LNCAP (cell line): Measurements from ENCODE around the gene RMDN2.

Experiments used
- TF ChIP-seq, protein P1 (sequence below): fragments of 450-650 bp; IDR thresholded peaks from 2 replicates; pipeline ENCODE4 v1.5.1; 2017; ENCODE audit warnings: mild to moderate bottlenecking

The RMDN2 gene

DNA sequence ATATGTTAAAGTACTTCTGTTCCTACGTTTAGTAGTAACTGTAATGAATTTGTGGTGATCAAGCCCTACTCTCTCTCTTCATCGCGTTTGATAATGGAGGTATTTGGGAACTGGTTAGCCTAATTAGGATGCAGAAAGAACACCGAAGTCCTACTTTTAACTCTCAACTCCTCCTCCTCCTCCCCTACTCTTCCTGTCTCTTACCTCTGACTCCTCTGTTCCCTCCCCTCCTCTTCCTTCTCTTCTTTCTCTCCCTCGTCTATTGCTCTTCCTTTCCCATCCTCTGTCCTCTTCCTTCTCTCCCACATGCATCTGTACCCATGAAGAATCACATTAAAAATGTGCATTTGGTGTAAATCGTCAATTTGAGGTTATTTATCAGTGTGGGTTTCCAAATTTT lies 57.8 kb downstream of the RMDN2 start:
- TF ChIP-seq, protein P1, sequence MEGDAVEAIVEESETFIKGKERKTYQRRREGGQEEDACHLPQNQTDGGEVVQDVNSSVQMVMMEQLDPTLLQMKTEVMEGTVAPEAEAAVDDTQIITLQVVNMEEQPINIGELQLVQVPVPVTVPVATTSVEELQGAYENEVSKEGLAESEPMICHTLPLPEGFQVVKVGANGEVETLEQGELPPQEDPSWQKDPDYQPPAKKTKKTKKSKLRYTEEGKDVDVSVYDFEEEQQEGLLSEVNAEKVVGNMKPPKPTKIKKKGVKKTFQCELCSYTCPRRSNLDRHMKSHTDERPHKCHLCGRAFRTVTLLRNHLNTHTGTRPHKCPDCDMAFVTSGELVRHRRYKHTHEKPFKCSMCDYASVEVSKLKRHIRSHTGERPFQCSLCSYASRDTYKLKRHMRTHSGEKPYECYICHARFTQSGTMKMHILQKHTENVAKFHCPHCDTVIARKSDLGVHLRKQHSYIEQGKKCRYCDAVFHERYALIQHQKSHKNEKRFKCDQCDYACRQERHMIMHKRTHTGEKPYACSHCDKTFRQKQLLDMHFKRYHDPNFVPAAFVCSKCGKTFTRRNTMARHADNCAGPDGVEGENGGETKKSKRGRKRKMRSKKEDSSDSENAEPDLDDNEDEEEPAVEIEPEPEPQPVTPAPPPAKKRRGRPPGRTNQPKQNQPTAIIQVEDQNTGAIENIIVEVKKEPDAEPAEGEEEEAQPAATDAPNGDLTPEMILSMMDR, result no peak

DNA sequence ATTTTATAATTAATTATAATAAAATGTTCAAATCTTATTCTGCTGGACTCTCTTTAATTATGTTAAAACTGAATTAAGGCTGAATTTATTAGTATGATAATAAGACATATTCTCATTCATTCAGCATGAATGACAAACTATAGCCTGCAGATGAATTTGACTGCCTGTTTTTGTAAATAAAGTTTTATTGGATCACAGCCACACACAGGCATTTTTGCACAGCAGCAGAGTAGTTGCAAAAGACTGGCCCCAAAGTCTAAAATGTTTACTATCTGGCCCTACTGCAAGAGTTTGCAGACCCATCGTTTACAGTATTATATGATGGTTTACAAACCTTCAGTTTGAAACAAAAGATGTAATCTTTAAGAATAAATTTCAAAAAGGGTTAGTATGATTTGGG lies 58.6 kb downstream of the RMDN2 start:
- TF ChIP-seq, protein P1, result no peak

DNA sequence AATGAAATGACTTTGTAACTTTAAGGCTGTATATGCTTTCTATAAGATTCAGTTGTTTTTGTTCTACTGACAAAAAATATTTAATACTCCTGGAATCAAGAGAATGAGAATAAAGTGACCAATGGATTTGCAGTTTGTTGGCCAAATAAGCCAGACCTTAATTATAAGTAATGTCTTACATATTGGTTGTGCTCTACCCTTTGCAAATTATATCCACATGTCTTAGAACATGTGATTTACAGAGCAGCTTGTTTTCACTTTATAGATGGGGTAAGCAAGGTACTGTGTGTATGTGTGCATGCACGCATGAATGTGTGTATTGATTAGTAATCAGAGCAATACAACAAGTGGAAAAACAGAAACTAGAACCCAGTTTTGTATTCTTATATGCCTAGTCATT lies 59.1 kb downstream of the RMDN2 start:
- TF ChIP-seq, protein P1, result no peak

DNA sequence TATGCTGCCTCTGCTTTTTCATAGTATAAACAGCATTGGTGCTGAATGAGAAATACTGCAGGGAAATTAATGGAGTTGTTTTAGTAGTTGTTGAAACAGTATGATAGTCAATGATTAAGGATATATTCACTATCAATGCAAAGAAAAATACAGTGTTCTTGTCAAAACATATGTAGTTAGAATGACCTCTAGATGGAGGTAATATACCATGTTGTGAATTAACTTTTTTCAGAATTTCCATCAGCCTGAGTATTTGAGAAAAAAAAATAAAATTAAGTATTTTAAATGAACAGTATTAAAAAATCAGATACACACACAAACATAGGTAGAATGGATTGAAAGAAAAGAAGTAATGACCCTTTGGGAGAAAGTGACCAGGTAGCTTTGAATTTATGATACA lies 59.5 kb downstream of the RMDN2 start:
- TF ChIP-seq, protein P1, result peak; percentile 33

DNA sequence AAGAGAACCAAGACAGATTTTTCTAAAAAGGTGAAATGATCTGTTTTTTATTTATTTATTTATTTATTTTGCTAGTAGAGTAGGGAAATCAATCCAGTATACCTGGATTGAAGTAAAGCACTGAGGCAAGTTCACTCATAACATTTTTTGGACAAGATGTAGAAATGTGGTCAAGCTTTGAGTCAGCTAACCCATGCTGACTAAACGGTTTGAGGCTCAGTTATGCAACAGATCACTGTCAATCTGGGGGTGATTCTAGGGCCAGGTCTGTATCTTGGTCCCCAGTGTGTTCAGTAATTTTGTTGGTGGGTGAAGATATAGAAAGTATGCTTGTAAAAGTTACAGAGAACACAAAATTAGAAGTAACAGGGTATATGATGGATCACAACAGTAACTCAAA lies 60.2 kb downstream of the RMDN2 start:
- TF ChIP-seq, protein P1, result no peak

DNA sequence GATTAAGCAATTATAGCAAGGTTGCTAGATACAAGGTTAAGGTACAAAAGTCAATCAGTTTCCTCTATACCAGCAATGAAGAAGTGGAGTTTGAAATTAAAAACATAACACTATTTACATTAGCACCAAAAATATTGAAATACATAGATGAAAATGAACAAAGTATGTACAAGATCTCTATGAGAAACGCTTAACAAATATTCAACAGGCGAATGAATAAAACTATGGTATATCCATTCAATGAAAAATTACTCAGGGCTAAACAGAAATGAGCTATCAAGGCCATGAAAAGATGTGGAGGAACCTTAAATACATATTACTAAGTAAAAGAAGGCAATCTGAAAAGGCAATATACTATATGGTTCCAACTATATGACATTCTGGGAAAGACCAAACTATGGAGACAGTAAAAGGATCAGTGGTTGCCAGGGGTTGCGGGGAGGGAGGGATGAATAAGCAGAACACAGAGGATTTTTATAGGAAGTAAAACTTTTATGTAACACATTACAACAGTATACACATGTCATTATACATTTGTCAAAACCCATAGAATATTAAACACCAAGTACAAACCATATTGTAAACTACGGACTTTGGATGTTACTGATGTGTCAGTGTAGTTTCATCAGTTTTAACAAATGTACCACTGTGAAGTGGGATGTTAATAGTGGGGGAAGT lies 62.1 kb downstream of the RMDN2 start:
- TF ChIP-seq, protein P1, result no peak

DNA sequence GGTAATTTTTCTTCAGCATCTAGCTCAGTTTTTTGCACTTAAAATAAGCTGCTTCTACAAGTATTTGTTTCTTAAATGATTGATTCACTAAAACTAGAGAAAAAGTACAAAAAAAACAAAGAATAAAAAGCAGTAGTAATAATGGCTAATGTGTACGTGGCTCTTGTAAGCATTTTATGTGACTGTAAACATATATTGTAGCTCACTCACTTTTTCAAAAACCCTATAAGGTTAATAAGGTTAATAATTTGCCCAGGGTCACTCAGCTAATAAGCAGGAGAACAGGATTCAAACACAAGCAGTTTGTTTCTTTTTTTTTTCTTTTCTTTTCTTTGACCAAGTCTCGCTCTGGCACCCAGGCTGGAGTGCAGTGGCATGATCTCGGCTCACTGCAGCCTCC lies 67.5 kb downstream of the RMDN2 start:
- TF ChIP-seq, protein P1, result no peak

DNA sequence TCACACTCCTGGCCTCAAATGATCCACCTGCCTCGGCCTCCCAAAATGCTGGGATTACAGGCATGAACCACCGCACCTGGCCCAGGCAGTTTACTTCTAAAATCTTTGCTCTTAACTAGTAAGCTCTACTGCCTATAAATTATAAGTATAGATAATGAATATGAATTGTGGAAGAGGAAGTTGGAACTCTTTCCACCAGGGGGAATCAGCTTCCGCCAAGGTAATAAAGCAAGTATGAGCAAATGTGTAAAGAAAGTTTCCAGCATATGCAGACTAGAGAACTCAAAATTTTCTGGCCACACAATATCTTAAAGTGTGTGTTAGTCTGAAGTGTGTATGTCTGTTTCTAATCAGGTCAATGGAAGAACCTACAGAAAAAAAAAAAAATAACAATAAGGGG lies 68.1 kb downstream of the RMDN2 start:
- TF ChIP-seq, protein P1, result no peak
